Fibroblast of pulmonary artery (primary cell): ENCODE measurements around the gene VWA3B.

Experiments used
- DNase-seq: peaks from one replicate; pipeline ENCODE4 v3.0.0-alpha.2; 2010; ENCODE audit warnings: low read depth
- H3K4me3 ChIP-seq: replicated peaks from 2 replicates; pipeline ENCODE4 v1.5.1; 2011; ENCODE audit warnings: low read depth, mild to moderate bottlenecking, control low read depth, low read length, moderate library complexity
- CTCF ChIP-seq: IDR thresholded peaks from 2 replicates; pipeline ENCODE4 v1.5.1; 2011; ENCODE audit warnings: mild to moderate bottlenecking, control low read depth, low read length, inconsistent platforms; ENCODE audit errors: missing control alignments

Gene VWA3B

GRCh38 chr2:98158305-98158704 is 71.3 kb downstream of the VWA3B start:
- TF ChIP-seq CTCF, result no peak
- DNase-seq, result no peak
- no peak overlapping the region for H3K4me3 ChIP-seq

- no peak for DNase-seq
- no peak for TF ChIP-seq CTCF
- H3K4me3 ChIP-seq, result no peak overlapping the region
Observed at GRCh38 chr2:98160554-98160953, 73.6 kb downstream of the VWA3B start.

GRCh38 chr2:98161186-98161585 is 74.2 kb downstream of the VWA3B start:
- no peak overlapping the region for H3K4me3 ChIP-seq
- DNase-seq, result no peak
- no peak for TF ChIP-seq CTCF

GRCh38 chr2:98164256-98164655 is 77.3 kb downstream of the VWA3B start:
- no peak for DNase-seq
- no peak for TF ChIP-seq CTCF
- no peak overlapping the region for H3K4me3 ChIP-seq

GRCh38 chr2:98165516-98166071 is 78.6 kb downstream of the VWA3B start:
- no peak for DNase-seq
- TF ChIP-seq CTCF, result no peak

GRCh38 chr2:98167916-98168315 is 80.9 kb downstream of the VWA3B start:
- no peak for DNase-seq
- no peak for TF ChIP-seq CTCF
- H3K4me3 ChIP-seq, result no peak overlapping the region

More at GRCh38 chr2:98165516-98166071, 78.6 kb downstream of the VWA3B start:
- H3K4me3 ChIP-seq, result no peak overlapping the region

- no peak for DNase-seq
- no peak overlapping the region for H3K4me3 ChIP-seq
- TF ChIP-seq CTCF, result no peak
Observed at GRCh38 chr2:98170076-98170475, 83.1 kb downstream of the VWA3B start.
